GM19438 (cell line): ENCODE data around the gene SLC35D2.
A peak's percentile ranks its signal among the peaks of the same experiment; 100 is the strongest.
"Not testable (repeated sequence)": the region's sequence is repeated elsewhere in the genome, so short reads cannot be mapped to it uniquely, and the experiment has no call there.

Experiments used
- ATAC-seq: cut with Tn5 transposase; IDR thresholded peaks from one replicate; pipeline ENCODE4 v1.9.1; 2021; ENCODE audit warnings: low read depth; ENCODE audit not compliant: unreplicated experiment

Gene SLC35D2

DNA sequence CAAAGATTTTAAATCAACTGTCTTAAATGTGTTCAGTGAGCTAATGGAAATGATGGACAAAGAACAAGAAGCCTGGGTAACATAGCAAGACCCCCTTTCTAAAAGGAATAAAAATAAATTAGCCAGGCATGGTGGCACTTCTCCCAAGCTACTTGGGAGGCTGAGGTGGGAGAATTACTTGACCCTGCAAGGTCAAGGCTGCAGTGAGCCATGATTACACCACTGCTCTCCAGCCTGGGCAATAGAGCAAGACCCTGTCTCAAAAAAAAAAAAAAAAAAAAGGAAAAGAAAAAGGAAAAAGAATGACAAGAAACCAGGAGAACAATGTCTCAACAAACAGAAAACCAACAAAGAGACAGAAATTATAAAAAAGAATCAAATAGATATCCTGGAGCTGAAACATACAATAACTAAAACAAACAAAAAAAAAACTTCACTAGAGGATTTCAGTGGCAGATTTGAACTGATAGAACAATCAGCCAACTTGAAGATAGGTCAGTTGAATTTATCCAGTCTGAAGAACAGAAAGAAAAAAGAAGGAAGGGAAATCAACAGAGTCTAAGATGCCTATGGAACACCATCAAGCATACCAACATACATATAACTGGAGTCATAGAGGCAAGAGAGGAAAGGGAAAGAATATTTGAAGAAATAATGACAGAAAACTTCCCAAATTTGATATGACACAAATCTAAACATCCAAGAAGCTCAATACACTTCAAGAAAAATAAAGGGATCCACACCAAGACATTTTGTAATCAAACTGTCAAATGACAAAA is 16.8 kb upstream of the SLC35D2 start:
- no peak for ATAC-seq

GRCh38 chr9:96399325-96399633 is 15.8 kb upstream of the SLC35D2 start:
- peak; percentile 21 for ATAC-seq

- peak; percentile 74 for ATAC-seq
Observed at GRCh38 chr9:96398582-96399324, 15.2 kb upstream of the SLC35D2 start.

GRCh38 chr9:96395964-96396363 is 12.5 kb upstream of the SLC35D2 start:
- no peak for ATAC-seq

GRCh38 chr9:96394832-96395496 is 11.5 kb upstream of the SLC35D2 start:
- no peak for ATAC-seq

GRCh38 chr9:96392263-96392662 is 8.8 kb upstream of the SLC35D2 start:
- no peak for ATAC-seq

DNA sequence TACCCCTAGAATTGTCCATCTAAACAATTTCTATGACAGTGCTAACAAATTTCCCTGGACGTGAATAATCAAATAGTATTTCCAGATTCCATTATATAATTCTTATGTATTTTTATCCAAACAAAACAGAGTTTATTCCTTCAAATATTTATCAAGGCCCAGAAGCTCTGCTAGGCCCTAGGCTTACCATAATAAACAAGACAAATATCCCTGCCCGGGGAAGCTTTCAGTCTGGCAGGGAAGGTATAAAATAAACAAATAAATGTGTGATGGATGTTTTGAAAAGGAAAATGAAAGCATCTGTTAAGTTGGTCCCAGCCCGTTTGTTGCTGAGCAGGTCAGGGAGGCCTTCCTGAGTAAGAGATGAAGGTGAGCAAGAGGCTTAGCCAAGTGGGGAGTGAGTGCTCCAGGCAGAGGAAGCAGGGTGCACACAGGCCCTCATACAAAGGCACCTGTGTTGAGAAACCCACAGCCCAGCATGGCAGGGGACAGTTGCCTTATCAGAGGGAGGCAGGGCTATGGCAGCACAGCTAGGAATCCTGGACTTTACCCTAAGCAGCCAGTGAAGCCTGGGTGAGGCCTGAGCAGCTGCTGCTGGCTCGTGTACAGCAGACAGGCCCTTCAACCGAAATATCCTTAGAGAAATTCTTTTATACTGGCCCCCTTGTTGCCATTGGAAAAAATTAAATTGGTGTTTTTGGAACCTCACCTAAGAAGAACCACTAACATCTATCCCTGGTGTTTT is 7.7 kb upstream of the SLC35D2 start:
- ATAC-seq = no peak

DNA sequence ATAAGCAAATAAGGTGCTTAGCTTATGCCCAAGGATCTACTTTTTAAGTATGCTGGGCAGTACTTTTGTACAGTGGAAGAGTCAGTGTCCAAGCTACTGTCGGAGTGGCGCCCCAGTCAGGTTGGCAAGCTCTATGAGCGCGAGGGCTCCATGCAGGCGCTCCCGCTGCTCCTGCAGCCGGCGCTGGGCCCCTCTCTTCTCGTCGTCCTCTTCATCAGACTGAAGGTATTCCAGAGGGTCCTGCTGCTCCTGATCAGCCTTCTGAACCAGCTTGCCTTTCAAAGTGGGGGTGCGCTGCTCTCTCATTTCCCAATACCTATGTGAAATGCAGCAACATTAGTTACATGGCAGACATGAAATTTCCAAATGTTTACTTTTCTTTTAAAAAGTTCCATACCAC is 4.6 kb upstream of the SLC35D2 start:
- no peak for ATAC-seq

DNA sequence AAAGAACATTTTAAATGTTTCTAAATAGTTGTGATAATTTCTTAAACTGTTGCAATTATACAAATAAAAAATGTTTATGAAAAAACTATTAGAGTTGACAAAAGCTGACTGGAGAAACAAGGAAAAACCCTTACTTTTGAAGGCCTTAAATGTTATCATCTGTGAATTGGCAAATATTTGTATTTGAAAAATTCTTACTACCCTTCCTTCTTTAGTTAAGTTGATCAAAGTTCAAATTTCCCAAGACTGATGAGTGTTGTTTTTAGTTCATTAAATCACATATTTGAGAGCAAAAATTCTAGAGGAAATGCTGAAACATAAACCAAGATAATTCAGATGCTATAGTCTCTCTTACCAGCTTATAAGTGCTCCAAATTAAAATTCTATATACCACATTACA is 2.6 kb upstream of the SLC35D2 start:
- no peak for ATAC-seq

GRCh38 chr9:96382839-96383164 is 709 bp downstream of the SLC35D2 start:
- no peak for ATAC-seq

GRCh38 chr9:96382175-96382574 is 1.3 kb downstream of the SLC35D2 start:
- no peak for ATAC-seq

- no peak for ATAC-seq
Observed at GRCh38 chr9:96381696-96382095, 1.8 kb downstream of the SLC35D2 start.

DNA sequence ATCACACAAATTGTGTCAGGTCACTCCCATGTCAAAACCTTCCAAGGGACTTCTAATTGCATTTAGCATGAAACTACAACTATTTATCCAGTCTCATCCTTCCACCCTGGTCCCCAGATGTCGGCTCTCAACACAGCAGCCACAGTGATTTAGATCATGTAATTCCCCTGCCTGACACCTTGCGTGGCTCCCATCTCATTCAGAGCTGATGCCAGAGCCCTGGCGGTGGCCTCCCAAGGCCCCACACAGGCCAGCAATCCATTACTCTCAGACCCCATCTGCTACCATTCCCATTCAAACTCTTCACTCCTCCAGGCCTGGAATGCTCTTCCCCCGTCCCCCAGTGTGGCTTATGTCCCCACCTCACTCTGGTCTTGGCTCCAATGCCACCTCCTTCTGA is 2.4 kb downstream of the SLC35D2 start:
- ATAC-seq = no peak

DNA sequence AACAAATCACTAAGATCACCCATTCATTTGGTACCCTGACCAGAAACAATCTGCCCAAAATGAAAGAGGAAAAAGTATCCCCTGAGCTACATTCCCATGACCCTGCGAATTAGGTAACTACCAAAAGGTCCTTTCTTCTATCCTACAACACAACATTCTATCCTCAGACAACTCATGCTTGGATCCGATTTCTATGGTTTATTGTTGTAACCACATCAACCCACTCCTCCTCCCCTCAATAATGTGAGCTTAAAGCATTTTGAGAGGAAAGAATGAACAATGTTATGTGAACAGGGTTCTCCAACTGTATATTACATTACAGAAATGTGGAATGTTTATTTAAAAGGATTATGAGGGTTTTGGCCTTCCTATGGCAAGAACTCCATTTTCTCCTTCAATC is 4.0 kb downstream of the SLC35D2 start:
- ATAC-seq = no peak

DNA sequence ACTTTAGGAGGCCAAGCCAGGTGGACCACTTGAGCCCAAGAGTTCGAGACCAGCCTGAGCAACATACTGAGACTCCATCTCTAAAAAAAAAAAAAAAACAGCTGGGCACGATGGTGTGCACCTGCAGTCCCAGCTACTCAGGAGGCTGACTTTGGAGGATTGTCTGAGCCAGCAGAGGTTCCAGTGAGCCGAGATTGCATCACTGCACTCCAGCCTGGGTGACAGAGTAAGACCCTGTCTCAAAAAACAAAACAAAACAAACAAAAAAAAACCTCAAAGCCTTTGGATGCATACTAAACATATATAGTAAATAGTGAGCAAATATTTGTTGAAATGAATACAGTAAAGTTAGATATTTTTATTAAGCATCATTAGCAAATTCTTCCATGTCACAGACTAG is 5.3 kb downstream of the SLC35D2 start:
- ATAC-seq = no peak

DNA sequence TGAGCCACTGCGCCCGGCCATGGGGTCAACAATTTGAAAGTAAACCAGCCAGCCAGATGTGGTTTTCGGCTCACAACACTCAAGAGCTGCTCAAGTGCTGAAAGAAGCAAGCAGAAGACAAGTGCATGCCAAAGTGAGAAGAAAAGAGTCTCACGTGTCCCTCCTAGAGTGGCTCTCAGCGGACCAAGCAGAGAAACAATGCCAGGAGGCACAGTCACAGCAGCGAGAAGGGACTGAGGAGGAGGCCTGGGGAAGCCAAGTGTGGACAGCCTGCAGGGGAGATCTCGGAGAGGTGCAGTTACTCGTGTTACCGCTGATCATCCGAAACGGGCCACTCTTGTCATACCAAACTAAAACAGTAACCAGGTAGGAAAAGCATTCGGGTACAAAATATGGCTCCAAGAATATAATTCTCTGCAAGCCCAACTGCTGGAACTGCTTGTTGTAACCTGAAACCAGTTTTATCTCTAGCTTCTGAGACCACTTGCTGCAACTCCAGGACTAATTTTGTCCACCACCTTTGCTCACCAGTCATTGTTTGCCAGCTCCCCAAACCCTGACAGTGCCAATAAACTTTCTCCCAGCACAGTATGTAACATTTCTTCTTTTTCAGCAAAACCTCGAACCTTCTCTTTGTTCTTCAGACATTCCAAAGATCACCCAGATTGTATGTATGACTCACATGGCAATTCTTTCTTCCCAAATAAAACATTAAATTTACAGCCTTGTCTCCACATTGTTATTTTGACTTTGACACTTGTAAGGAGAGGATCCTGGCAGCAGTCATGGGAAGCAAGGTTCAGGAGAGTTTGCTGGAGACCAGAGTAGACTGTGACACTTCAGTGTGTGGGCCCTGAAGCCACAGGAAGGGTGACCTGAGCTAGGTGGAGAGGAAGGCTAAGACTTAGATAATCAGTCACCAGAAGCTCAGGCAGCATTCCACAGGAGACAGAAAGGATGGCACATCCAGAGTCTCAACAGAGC is 6.3 kb downstream of the SLC35D2 start:
- no peak for ATAC-seq

DNA sequence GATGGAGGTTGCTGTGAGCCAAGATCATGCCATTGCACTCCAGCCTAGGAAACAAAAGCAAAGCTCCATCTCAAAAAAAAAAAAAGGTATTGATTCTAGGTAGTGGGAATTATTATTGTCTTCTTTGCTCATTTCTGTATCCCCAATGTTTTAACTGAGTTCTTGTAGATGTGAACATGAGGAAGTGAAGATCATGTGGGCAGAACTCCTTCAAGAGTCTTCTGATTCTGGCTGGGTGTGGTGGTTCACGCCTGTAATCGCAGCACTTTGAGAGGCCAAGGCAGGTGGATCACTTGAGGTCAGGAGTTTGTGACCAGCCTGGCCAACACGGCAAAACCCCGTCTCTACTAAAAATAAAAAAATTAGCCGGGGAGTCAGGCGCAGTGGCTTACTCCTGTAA is 8.0 kb downstream of the SLC35D2 start:
- not testable (repeated sequence) for ATAC-seq

DNA sequence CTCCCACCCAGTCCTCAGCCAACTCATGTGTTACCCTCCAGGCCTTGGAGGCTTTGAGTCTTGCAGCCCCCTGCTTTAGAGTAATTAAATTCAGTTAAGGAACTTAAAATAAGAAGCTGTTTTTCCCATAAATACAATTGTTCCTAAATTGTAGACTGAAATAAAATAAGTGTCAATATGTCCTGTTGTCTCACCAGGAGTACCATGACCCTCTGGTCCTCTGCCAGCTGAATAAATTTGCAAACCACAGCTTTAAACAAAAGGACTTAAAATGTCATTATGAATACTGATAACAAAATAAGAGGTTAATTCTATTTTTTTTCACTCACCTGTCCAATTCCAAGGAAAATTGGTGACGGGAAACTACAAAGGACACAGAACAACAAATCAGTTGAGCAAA is 15.6 kb downstream of the SLC35D2 start:
- ATAC-seq = no peak

DNA sequence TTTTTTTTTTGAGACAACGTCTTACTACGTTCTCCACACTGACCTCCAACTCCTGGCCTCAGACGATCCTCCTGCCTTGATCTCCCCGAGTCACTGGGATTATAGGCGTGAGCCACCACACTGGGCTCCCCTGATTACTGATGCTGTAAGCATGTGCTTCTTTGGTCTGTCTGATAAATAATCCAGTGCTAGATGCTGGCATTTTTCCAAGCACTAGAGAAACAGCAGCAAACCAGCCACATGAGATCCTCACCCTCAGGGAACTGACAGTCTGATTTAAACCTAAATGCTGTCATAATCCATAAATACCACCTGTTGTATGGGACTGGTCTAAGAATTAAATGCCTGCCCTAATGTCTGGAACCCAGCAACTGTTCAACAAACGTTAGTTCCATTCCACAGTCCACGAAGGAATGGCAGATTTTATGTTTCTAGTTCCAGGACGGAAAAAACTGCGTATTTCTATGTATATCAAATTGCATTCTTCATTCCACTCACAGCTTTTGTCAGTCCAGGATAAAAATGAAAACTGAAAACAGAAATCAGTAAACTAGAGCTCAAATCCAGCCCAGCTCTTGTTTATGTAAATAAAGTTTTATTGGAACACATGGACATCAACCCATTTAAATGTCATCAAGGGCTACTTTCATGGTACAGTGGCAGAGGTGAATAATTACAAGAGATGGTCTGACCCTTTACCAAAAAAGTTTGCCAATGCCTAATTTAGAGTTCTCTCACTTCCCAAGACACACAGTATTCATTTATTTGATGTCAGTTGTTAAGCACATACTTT is 20.1 kb downstream of the SLC35D2 start:
- ATAC-seq = no peak
